Measurements from ENCODE around the gene RRAD.
"Not testable (repeated sequence)": the region's sequence is repeated elsewhere in the genome, so short reads cannot be mapped to it uniquely, and the experiment has no call there.

RRAD gene

GRCh38 chr16:66899945-66900710 lies 25.2 kb downstream of the RRAD start:
- peak; percentile 73 to 80 for DNase-seq (ENCODE audit: low read depth in 2 of 2)
- TF ChIP-seq, protein P1, sequence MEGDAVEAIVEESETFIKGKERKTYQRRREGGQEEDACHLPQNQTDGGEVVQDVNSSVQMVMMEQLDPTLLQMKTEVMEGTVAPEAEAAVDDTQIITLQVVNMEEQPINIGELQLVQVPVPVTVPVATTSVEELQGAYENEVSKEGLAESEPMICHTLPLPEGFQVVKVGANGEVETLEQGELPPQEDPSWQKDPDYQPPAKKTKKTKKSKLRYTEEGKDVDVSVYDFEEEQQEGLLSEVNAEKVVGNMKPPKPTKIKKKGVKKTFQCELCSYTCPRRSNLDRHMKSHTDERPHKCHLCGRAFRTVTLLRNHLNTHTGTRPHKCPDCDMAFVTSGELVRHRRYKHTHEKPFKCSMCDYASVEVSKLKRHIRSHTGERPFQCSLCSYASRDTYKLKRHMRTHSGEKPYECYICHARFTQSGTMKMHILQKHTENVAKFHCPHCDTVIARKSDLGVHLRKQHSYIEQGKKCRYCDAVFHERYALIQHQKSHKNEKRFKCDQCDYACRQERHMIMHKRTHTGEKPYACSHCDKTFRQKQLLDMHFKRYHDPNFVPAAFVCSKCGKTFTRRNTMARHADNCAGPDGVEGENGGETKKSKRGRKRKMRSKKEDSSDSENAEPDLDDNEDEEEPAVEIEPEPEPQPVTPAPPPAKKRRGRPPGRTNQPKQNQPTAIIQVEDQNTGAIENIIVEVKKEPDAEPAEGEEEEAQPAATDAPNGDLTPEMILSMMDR (IDR thresholded peaks at IDR 0.05; ENCODE audit: low read depth, low read length) = no peak
- no peak overlapping the region for H3K4me3 ChIP-seq (replicated peaks in 1 of 2; ENCODE audit: low read depth in 2 of 2, low read length in 2 of 2)

DNA sequence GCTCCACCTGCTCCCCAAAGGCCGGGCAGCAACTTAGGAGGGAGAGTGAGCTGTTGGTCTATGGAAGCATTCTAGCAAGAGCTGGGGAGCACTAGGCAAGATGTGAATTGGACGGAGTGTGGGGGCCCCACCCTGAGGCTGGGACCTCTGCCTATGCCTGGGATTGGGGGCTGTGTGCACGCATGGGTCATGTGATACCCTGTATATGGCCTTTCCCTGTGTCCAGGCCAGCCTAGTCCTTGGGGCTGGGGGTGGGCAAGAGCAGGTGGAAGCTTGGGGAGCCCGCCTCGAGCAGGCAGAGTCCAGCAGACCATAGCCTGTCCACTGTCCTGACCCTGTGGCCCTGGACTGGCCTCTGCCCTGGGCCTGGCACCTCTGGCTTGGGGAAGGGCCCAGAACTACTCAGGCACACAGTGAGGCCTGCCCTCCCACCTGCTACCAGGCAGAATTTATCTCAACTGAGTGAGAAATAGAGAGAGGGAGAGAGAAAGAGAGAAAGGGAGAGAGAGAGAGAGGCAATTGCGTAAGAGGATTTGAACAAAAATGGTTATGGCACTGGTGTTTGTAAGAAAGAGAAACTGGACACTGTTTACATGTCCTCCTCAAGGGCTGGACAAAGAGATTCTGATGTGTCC lies 25.9 kb downstream of the RRAD start:
- DNase-seq (ENCODE audit: low read depth in 2 of 2) = peak; percentile 50 to 66
- TF ChIP-seq, protein P1 (IDR thresholded peaks at IDR 0.05; ENCODE audit: low read depth, low read length) = no peak
- no peak overlapping the region for H3K4me3 ChIP-seq (replicated peaks in 1 of 2; ENCODE audit: low read depth in 2 of 2, low read length in 2 of 2)

DNA sequence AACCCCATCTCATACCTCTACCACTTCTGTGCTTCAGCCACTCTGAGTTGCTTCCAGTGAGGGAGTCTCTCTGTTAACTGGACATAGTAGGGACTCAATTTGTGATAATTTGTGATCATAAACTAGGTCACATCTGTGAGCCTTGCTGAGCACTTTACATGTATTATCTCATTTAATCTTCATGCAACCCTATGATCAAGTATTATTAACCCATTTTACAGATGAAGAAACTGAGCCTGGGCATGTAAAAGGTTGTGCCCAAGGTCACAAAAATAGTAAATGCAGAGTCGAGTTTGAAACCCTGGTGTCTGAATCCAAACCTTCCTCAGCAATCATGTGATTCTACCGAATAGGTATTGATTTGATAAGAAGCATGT lies 26.4 kb downstream of the RRAD start:
- no peak overlapping the region for H3K4me3 ChIP-seq (replicated peaks in 1 of 2; ENCODE audit: low read depth in 2 of 2, low read length in 2 of 2)
- no peak for DNase-seq (ENCODE audit: low read depth in 2 of 2)
- TF ChIP-seq, protein P1 (IDR thresholded peaks at IDR 0.05; ENCODE audit: low read depth, low read length) = no peak

DNA sequence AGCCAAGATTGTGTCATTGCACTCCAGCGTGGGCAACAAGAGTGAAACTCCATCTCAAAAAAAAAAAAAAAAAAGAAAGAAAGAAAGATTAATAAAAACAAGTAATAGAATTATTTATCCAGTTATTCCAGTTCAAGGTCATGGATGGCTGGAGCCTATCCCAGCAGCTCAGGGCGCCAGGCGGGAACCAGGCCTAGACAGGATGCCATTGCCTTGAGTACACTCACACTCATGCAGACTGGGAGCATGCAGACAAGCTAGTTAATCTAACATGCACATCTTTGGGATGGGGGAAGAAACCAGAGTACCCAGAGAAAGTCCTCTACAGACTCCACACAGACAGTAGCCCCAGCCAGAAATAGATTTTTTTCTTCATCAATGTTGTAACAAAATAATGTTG lies 27.1 kb downstream of the RRAD start:
- no peak overlapping the region for H3K4me3 ChIP-seq (replicated peaks in 1 of 2; ENCODE audit: low read depth in 2 of 2, low read length in 2 of 2)
- peak in 1 of 2 donors; percentile 46 for DNase-seq (ENCODE audit: low read depth in 2 of 2)
- TF ChIP-seq, protein P1 (IDR thresholded peaks at IDR 0.05; ENCODE audit: low read depth, low read length) = no peak

DNA sequence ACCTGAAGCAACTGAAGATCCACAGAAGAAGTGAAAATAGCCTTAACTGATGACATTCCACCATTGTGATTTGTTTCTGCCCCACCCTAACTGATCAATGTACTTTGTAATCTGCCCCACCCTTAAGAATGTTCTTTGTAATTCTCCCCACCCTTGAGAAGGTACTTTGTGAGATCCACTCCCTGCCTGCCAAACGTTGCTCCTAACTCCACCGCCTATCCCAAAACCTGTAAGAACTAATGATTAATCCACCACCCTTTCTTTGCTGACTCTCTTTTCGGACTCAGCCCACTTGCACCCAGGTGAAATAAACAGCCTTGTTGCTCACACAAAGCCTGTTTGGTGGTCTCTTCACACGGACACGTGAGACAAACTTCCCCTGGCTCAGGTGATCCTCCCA lies 28.7 kb downstream of the RRAD start:
- H3K4me3 ChIP-seq (replicated peaks in 1 of 2; ENCODE audit: low read depth in 2 of 2, low read length in 2 of 2); DNase-seq (ENCODE audit: low read depth in 2 of 2): not testable (repeated sequence)

- no peak for DNase-seq (ENCODE audit: low read depth in 2 of 2)
- TF ChIP-seq, protein P1 (IDR thresholded peaks at IDR 0.05; ENCODE audit: low read depth, low read length) = no peak
- H3K4me3 ChIP-seq (replicated peaks in 1 of 2; ENCODE audit: low read depth in 2 of 2, low read length in 2 of 2) = no peak overlapping the region
Observed at GRCh38 chr16:66895999-66896398, 29.3 kb downstream of the RRAD start.

DNA sequence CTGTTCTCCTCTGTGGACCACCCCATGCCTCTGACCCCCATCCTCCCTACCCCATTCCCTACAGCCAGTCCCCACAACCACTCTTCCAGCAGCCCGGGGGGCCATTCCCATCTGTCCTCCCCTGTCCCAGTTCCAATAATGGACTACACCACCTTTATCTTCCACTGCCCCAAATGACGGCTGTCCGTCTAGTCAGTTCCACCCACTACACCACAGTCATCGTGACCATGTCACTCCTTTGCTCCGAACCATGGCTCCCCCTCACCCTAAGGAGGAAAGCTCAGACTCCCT lies 29.7 kb downstream of the RRAD start:
- DNase-seq (ENCODE audit: low read depth in 2 of 2) = no peak
- H3K4me3 ChIP-seq (replicated peaks in 1 of 2; ENCODE audit: low read depth in 2 of 2, low read length in 2 of 2) = no peak overlapping the region
- TF ChIP-seq, protein P1 (IDR thresholded peaks at IDR 0.05; ENCODE audit: low read depth, low read length) = no peak
